Fibroblast of pulmonary artery (primary cell): Measurements from ENCODE around the gene POU2F3.
A peak's percentile ranks its signal among the peaks of the same experiment; 100 is the strongest.

Experiments used
- DNase-seq: peaks from one replicate; pipeline ENCODE4 v3.0.0-alpha.2; 2010; ENCODE audit warnings: low read depth
- H3K4me3 ChIP-seq: replicated peaks from 2 replicates; pipeline ENCODE4 v1.5.1; 2011; ENCODE audit warnings: low read depth, mild to moderate bottlenecking, control low read depth, low read length, moderate library complexity
- TF ChIP-seq, protein P1 (sequence below): IDR thresholded peaks from 2 replicates; pipeline ENCODE4 v1.5.1; 2011; ENCODE audit warnings: mild to moderate bottlenecking, control low read depth, low read length, inconsistent platforms; ENCODE audit errors: missing control alignments

POU2F3 gene

DNA sequence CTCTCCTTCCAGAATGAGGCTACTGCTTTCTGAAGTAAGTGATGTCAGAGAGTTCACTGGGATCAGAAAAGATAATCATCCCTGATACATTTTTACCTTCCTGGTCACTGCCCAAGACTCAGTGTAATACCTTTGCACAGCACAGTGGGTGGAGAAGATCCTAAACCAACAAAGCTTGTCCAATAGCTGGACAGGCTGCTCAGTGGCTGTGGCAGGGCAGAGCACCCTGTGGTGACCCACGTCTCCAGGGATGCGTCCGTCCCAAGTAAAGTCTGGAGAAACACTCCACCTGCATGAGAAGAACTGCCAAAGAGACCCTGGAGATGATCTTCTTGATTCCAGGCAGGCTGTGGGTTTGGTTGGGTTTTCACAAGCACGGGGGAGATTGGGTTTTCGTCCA is 54.2 kb downstream of the POU2F3 start:
- no peak overlapping the region for H3K4me3 ChIP-seq
- DNase-seq, result no peak
- TF ChIP-seq, protein P1, sequence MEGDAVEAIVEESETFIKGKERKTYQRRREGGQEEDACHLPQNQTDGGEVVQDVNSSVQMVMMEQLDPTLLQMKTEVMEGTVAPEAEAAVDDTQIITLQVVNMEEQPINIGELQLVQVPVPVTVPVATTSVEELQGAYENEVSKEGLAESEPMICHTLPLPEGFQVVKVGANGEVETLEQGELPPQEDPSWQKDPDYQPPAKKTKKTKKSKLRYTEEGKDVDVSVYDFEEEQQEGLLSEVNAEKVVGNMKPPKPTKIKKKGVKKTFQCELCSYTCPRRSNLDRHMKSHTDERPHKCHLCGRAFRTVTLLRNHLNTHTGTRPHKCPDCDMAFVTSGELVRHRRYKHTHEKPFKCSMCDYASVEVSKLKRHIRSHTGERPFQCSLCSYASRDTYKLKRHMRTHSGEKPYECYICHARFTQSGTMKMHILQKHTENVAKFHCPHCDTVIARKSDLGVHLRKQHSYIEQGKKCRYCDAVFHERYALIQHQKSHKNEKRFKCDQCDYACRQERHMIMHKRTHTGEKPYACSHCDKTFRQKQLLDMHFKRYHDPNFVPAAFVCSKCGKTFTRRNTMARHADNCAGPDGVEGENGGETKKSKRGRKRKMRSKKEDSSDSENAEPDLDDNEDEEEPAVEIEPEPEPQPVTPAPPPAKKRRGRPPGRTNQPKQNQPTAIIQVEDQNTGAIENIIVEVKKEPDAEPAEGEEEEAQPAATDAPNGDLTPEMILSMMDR, result no peak

DNA sequence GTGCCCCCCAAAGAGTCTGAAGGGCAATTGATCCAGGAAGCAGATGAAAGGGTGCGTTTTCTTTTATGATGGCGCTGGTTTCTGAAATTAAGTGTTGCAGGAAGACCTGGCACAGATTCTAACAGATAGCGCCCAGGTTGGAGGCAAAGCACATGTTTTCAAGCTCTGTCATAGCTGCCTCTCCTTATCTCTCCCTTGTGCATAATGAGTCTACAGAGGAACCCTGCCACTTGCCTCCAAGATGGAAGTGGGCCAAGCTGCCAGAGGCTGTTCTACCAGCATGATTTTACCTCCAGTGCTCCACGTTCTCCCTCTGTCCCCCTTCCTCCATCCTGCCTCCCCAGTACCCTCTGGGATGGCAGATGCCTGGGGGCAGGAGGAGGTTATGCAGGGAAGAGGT is 55.2 kb downstream of the POU2F3 start:
- H3K4me3 ChIP-seq, result no peak overlapping the region
- TF ChIP-seq, protein P1, result no peak
- DNase-seq, result peak; percentile 36

- TF ChIP-seq, protein P1, result no peak
Observed at GRCh38 chr11:120296554-120296953, 56.6 kb downstream of the POU2F3 start.

GRCh38 chr11:120298461-120298860 is 58.5 kb downstream of the POU2F3 start:
- TF ChIP-seq, protein P1, result no peak

More at GRCh38 chr11:120296554-120296953, 56.6 kb downstream of the POU2F3 start:
- DNase-seq, result no peak
- no peak overlapping the region for H3K4me3 ChIP-seq

GRCh38 chr11:120302001-120302805 is 62.3 kb downstream of the POU2F3 start:
- TF ChIP-seq, protein P1, result no peak
- no peak for DNase-seq
- H3K4me3 ChIP-seq, result no peak overlapping the region

More at GRCh38 chr11:120298461-120298860, 58.5 kb downstream of the POU2F3 start:
- DNase-seq, result no peak
- no peak overlapping the region for H3K4me3 ChIP-seq

DNA sequence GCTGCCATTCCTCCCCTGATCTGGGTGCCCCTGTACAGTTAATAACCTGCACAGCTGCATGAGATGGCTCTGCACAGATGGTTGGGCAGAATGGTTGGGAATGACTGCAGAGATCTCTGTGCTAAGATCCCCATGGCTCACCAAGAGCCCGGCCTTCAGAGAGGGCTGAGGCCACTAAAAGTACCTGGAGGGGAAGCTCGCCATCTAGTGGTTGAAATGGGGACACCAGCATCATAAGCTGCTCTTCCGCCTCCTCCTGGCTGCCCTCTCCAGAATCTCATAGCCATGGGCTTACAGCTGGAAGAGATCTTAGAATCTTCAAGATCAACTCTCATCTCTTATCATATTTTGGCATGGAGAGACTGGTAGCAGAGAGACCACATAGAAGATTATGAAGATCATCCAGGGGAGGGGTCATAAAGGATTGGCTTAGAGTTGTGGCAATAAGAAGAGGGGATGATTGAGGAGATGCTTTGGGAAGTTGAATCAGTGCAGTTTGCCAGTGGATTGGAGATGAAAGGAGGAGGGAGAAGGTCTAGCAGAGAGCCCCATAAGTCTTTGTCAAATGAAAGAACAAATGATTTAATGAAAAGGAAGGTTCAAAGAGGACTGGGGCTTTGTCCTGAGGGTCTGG is 63.2 kb downstream of the POU2F3 start:
- DNase-seq, result peak; percentile 88
- no peak overlapping the region for H3K4me3 ChIP-seq
- TF ChIP-seq, protein P1, result peak; percentile 100
